Right renal cortex interstitium (tissue), 3 donors: ENCODE results near the gene SIDT2. TPM values are rescaled to one million over a fixed set of nuclear protein-coding genes. Genes with fewer than 3 reads are reported as not detected.

Experiments
- DNase-seq, 3 donors: peaks; one replicate each; pipeline ENCODE4 v3.0.0-alpha.2; 2013; ENCODE audit warnings: low read depth in 3 of 3, low spot score in 2 of 3
- polyA plus RNA-seq, 3 donors: library from polyadenylated mRNA; unstranded; fragments of 120-200 nt; gene quantifications; one replicate each; pipeline ENCODE4 v1.2.1, GENCODE V29; 2013; ENCODE audit not compliant: insufficient read length in 3 of 3

The SIDT2 gene
- polyA plus RNA-seq, 3 donors = 35.0 to 38.6 (median 38.5) TPM

DNA sequence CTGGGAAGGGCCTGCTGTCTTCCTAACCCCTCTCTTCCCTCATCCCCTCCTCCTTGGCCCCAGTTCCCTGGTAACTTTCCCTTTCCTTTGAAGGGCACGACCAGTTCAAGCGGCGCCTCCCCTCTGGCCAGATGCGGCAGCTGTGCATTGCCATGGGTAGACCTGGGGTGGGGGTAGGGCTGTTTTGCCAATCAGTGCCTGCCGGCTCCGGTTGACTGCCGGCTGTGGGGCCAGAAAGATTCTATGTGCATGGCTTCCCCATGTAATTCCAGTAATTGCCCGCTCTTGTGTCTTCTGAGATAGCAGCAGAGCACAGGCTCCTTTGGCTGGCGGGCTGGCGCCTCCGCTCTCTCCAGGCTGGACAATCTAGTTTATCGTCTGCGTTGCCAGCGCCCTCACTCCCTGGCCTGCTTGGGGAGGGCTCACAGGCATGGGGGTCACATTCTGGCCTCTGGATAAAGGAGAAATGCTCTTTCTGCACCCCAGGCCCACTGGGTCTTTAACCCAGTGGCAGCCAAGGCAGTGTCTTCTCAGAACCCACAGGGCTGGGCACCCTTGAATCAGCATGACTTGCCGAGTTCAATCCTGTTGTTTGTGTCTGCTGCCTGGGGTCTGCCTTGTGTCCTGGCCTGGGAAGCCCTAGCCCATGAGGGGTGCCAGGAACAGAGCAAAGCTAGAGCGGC is 9.4 kb downstream of the SIDT2 start:
- no peak for DNase-seq

DNA sequence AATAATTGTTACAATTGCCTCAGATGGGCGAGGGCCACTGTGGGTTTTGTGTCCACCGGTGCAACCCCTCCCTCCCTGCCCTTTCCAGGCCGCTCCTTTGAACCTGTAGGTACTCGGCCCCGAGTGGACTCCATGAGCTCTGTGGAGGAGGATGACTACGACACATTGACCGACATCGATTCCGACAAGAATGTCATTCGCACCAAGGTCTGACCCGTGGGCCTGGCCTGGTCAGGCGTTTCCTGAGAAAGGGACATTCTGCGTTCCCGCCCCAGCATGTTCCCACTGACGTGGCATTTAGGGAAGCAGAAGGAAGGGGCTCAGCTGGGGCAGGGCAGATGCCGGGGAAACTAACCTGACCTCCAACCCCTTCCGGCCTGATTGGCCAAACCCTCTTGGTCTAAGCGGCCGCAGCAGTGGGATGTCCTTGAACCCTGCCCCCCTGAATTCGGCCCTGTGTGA is 10.1 kb downstream of the SIDT2 start:
- no peak for DNase-seq

DNA sequence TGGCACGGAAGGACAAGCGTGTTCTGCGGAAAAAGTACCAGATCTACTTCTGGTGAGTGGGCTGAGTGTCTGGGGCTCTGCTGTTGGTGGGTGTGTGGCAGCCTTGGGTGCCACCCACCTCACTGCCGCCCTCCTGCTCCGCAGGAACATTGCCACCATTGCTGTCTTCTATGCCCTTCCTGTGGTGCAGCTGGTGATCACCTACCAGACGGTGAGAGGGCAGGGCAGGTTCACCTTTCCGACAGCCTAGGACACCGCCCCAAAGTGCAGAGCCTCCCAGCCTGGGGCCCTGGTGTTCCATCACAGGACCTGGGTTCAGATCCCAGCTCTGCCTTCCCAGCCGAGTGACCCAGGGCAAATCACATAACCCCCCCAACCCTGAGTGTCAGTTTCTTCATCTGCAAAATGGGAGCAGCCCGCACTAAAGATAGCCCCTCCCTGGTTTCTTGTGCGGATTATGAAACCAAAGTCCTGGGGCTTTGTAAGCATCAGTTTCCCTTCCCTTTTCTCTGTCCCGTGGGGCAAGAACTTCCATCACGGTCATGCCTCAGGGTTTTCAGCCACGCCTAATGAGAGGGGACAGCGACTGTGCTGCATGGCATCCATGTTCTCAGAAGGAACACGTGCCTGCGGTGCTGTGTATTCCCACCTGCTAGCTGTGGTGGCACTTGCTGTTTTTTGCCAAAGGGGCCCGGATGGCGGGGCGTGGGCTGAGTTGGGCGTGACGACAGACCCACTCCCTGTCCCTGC is 10.8 kb downstream of the SIDT2 start:
- DNase-seq = no peak

DNA sequence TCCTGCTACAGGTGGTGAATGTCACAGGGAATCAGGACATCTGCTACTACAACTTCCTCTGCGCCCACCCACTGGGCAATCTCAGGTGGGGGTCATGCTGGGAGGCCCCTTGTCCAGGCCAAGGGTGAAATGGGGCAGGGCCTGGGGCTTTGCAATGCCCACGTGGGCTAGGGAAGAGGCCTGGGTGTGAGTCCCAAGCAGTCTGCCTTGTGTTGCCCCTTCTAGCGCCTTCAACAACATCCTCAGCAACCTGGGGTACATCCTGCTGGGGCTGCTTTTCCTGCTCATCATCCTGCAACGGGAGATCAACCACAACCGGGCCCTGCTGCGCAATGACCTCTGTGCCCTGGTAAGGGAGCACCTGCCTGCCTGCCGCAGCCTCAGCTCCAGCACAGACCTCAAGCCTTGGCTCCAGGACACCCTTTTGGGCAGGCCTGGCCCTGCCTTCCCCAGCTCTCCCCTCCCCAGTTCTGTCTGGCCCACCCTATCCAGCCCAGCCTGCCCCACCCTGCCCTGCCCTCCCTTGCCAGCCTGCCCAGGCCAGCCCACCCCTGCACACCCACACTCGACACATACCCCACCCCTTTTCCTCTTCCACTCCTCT is 11.5 kb downstream of the SIDT2 start:
- DNase-seq = no peak

DNA sequence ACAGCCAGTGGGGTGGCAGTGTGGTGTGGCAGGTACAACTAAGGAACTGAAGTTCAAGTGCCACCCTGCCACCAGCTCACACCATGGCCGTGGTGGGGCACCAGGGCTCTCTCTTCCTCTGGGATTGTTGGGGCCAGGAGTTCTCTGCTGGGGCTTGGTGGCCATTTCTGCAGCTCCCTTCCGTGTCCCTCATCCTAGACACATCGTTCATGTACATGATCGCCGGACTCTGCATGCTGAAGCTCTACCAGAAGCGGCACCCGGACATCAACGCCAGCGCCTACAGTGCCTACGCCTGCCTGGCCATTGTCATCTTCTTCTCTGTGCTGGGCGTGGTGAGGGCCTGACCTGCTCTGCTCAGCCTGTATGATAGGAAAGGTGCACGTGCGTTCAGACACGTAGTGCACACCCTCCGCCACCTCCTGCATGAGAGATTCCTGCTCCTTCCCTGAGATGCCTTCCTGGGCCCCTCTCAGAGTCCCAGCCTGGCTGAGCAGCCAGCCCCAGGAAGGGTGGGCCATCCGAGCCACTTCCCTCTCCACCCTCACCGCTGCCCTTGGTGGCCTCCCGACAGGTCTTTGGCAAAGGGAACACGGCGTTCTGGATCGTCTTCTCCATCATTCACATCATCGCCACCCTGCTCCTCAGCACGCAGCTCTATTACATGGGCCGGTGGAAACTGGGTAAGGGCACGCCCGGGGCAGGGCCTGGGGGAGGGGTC is 13.3 kb downstream of the SIDT2 start:
- DNase-seq = no peak

DNA sequence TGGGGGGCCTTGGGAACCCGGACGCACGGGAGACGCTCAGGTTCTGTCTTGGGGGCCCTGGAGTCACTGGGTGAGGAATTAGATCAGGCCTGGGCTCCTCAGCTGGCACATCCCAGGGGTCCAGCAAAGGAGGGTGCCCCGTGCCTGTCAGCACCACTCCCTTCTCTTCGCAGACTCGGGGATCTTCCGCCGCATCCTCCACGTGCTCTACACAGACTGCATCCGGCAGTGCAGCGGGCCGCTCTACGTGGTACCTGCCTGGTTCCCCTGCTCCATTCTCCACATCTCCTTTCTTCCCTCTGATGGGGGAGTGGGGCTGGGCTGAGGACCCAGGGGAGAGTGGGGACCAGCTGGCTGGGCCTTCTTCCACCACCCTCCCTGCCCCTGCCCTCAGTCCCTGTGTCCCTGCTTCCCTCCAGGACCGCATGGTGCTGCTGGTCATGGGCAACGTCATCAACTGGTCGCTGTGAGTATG is 13.9 kb downstream of the SIDT2 start:
- no peak for DNase-seq

DNA sequence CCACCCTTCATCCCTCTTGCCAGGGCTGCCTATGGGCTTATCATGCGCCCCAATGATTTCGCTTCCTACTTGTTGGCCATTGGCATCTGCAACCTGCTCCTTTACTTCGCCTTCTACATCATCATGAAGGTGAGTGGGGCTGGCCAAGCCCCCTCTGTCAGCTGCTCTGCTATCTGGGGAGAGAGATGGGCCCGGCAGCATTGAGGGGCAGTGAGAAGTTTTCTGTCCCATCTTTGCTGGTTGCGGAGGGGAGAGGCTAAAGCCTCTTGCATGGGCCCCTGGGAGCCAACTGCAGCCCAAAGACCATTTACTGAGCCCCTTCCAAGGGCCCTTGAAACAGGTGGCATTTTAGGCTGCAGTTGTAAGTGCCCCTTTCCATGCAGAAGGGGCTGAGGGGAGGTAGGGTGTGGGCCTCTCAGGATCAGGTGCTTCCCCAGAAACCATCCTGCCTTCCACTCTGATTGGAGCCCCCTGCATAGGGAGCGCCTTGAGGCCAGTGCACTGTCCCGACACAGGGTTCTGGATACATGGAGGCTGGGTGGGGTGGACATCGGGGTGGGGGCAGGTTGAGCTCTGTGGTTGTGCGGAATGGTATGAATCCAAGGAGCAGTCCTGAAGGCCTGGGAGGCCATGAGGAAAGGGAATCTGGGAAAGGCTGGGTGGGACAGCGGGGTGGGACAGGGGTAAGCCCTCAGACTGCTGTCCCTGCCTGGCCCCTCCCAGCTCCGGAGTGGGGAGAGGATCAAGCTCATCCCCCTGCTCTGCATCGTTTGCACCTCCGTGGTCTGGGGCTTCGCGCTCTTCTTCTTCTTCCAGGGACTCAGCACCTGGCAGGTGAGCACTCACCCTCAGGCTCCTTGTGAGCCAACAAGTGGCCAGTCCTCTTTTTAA is 14.8 kb downstream of the SIDT2 start:
- DNase-seq = no peak

DNA sequence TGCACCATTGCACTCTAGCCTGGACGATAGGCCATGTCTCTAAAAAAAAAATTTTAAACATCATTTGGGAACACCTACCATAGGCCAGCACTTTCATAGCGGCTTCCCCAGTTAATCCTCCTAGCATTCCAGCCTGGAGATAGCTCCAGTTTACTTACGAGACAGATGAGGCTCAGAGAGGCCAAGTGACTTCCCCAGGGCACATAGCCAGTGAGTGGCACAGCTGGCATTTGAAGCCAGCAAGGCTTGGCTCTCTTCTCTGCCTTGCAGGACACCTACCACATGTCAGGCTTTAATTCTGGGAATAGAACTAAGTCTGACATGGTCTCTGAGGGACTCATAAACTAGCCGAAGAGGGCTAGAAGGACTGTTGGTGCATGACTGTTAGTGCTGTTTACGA is 15.7 kb downstream of the SIDT2 start:
- no peak for DNase-seq

DNA sequence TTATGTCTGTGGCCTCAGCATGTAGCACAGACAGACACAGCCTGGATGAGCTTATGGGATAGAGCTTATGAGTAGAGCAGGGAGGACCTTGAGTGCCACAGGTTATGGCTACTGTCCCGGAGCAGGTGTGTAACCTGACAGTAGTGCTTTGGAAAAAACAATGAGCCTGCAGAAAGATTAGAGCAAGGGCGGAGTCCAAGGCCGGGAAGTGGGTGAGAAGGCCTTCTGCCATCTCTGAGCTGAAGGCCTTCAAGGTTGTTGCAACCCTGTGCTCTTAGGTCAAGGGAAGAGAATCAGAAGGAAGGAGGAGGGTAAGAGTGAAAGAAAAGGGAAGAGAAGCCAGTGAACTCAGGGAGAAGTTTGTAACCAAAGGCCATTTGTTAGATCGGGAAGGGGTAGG is 16.7 kb downstream of the SIDT2 start:
- no peak for DNase-seq

DNA sequence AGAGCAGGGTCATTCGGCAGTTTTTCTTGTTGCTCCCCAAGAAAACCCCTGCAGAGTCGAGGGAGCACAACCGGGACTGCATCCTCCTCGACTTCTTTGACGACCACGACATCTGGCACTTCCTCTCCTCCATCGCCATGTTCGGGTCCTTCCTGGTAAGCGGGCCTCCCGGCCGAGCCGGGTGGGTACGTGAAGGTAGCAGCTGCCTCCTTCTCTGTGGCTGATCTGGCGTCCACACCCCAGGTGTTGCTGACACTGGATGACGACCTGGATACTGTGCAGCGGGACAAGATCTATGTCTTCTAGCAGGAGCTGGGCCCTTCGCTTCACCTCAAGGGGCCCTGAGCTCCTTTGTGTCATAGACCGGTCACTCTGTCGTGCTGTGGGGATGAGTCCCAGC is 17.2 kb downstream of the SIDT2 start:
- no peak for DNase-seq

DNA sequence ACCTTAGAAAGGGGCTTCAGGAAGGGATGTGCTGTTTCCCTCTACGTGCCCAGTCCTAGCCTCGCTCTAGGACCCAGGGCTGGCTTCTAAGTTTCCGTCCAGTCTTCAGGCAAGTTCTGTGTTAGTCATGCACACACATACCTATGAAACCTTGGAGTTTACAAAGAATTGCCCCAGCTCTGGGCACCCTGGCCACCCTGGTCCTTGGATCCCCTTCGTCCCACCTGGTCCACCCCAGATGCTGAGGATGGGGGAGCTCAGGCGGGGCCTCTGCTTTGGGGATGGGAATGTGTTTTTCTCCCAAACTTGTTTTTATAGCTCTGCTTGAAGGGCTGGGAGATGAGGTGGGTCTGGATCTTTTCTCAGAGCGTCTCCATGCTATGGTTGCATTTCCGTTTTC is 18.5 kb downstream of the SIDT2 start:
- DNase-seq = no peak

DNA sequence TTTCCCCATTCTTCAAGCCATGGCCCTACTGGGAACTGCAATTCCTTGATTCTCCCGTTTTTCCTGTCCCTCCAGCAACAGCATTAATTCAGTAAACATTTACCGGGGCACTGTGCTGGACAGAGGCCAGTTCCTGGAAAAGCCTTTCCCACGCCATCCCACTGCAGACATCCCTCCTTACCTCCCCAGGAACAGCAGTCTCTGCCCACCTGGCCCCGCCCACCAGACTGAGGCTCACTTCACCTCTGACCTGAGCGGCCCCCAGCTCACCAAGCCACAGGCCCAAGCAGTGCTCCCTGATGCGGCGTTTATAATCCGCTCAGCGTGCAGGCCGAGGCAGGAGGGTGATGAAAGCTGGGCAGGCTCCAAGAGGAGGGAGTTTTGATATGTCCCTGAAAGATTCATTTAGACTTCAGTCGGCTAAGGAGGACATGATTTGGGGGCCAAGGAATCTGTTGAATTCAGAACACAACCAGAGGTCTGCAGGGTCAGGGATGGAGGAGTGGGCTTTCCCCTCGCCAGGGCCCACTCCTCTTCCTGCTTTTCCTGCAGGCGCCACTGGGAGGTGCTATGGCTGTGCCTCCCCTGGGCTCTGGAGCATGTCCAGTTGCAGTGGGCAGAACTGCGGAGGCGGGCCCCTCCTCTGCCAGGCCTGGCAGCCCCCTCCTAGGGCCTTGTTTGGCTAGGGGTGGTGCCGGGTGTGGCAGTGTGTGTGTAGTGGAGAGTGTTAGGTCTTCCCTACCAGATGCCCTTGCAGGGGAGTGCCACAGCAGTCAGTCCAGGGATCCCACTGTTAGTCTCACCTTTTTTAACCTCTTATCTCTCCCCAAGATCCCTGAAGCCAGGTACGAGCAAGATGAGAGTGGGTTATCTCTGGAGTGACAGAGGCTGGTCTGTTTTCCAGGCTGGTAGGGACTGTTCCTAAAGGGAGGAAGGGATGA is 19.2 kb downstream of the SIDT2 start:
- DNase-seq = no peak

DNA sequence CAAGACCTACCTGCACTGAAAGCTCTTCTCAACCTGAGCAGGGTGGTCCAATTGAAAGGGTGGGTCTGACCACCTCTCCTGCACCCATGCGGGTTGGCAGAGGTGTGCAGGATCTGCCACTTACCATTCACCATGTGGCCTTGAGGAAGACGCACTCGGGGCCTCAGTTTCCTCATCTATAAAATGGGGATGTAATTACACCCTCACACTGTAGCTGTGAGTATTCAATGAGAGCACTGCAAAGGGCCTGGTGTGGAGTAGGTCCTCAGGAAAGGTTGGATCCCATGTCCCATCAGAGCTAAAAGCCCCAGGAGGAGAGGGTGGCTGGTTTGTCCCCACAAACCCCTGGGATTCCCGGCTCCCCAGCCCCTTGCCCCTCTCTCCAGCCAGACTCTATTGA is 20.1 kb downstream of the SIDT2 start:
- no peak for DNase-seq

DNA sequence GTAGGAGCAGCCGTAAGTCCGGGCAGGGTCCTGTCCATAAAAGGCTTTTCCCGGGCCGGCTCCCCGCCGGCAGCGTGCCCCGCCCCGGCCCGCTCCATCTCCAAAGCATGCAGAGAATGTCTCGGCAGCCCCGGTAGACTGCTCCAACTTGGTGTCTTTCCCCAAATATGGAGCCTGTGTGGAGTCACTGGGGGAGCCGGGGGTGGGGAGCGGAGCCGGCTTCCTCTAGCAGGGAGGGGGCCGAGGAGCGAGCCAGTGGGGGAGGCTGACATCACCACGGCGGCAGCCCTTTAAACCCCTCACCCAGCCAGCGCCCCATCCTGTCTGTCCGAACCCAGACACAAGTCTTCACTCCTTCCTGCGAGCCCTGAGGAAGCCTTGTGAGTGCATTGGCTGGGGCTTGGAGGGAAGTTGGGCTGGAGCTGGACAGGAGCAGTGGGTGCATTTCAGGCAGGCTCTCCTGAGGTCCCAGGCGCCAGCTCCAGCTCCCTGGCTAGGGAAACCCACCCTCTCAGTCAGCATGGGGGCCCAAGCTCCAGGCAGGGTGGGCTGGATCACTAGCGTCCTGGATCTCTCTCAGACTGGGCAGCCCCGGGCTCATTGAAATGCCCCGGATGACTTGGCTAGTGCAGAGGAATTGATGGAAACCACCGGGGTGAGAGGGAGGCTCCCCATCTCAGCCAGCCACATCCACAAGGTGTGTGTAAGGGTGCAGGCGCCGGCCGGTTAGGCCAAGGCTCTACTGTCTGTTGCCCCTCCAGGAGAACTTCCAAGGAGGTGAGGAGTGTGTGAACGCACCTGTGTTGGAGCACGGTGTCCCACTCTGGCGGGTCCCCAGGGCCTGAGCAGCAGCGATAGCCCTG is 20.7 kb downstream of the SIDT2 start, which contains the start of gene TAGLN:
TSS of gene TAGLN (plus strand) at position 318 of the 863 bp plus-strand sequence. CDS start 3,644 bp downstream, outside the sequence.
- no peak for DNase-seq

DNA sequence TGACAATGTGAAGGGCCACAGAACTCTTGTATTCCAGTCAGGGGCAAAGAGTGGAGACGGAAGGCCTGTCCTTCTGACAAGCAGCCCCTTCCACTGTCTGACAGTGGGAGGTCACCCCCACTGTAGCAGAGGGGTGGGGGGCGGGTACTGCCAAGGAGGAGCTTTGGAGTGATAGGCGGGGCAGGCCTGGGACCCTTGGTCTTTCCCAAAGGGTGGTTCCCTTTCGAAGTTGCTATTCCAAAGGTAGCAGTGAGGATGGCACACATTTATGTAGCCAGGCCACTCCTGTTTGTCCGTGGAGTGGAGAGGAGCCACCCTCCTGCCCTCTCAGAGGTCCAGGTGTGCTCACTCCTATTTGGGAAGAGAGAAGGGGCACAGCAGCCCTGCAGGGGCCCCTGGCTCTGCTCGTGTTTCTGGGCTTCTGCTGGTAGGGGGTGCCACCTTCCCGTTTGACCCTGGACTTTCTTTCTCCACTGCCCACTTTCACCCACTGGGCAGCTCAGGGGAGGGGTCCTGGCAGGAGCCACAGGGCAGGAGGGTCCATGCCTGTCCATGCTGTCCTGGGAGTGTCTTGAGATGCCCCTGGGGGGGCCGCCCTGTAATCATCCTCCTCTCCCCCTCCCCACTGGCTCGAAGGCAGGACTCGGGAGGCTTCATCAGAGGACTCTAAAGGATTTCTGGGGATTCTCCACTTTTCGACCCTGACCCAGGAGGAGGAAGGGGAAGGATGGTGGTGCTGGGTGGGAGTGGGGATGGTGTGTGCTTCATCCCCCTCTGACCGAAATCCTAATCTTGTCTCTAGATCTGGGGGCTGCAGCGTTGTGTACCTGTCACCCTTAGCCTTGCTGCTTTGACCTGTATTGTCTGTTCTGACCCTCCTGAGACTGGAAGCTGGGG is 21.6 kb downstream of the SIDT2 start:
- no peak for DNase-seq

DNA sequence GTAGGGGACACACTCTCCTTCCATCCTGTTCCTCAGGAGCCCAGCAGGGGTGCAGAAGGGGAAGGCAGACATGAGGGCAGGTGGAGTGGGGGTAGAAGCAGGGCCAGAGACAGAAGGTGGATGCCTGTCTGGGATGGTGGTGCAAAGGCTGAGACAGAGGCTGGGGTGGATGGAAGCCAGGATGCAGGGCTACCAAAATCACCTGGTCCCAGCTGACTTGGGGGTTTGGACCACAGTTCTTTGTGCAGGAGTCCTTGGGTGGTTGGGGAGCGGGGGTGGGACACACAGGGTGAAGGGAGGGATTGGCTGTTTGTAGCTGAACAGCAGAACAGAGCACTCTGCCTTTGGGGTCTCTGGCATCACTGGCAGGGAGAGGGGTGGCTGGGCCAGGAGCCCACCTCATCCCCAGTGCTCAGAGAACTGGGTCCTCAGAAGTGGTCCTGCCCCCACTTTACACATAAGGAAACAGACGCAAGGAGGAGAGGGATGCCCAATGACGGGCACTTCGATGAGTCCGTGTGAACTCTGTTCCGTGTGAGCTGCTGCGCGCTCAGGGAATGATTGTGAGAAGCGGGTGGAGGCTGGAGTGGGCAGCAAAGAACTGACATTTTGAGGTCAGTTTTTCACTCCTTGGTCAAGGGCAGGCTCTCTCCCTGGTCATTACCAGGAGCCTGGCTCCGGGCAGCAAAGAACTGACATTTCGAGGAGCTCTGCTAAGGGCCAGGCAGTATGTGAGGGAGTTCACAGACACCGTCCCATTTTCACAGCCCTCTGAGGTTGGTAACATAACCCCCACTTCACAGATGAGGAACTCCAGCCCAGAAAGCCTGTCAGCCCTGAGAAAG is 22.5 kb downstream of the SIDT2 start:
- DNase-seq = no peak
